ENCODE measurements around the gene ARCN1. TPM values are rescaled to one million over a fixed set of nuclear protein-coding genes. Genes with fewer than 3 reads are reported as not detected.

The ARCN1 gene
- total RNA-seq, 1 experiment from 2014 or later: 330 TPM

GRCh38 chr11:118634431-118635236 lies 62.4 kb downstream of the ARCN1 start:
- no peaks in the 10 kb centered on the region for H3K9me3 Mint-ChIP-seq (ENCODE audit: unreplicated experiment)
- H3K27me3 Mint-ChIP-seq (ENCODE audit: insufficient read depth, unreplicated experiment): no peaks in the 10 kb centered on the region
- Histone ChIP-seq H3K4me1 (0 out of 2 replicates have a peak, but pooled peaks cover 3% of the 10 kb centered on the region), H3K36me3 (ENCODE audit: control insufficient read depth, insufficient read depth, low read length) (no peaks in the 10 kb centered on the region), H3K9me3 (no peaks in the 10 kb centered on the region), H3K4me3 (ENCODE audit: low read depth, low read length) (peak overlapping the region; percentile 17), H3K27me3 (replicated peaks; ENCODE audit: control insufficient read depth, insufficient read depth, low read length) (no peaks in the 10 kb centered on the region)
- ChIA-PET CTCF (interaction anchor here (0.8 to 4.0 kb wide), 6 partner anchors 13 to 217 kb away, joined by 3 to 21 read pairs (median 9); no protein-coding TSS in a partner anchor), POLR2A (interaction anchor here (1.1 to 1.3 kb wide), 2 partner anchors 14 to 15 kb away, joined by 3 to 5 read pairs; no protein-coding TSS in a partner anchor)
- TF ChIP-seq, protein P1, sequence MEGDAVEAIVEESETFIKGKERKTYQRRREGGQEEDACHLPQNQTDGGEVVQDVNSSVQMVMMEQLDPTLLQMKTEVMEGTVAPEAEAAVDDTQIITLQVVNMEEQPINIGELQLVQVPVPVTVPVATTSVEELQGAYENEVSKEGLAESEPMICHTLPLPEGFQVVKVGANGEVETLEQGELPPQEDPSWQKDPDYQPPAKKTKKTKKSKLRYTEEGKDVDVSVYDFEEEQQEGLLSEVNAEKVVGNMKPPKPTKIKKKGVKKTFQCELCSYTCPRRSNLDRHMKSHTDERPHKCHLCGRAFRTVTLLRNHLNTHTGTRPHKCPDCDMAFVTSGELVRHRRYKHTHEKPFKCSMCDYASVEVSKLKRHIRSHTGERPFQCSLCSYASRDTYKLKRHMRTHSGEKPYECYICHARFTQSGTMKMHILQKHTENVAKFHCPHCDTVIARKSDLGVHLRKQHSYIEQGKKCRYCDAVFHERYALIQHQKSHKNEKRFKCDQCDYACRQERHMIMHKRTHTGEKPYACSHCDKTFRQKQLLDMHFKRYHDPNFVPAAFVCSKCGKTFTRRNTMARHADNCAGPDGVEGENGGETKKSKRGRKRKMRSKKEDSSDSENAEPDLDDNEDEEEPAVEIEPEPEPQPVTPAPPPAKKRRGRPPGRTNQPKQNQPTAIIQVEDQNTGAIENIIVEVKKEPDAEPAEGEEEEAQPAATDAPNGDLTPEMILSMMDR (IDR thresholded peaks at IDR 0.05; ENCODE audit: insufficient read depth in 1 of 2, low read depth in 1 of 2, low read length in 1 of 2, severe bottlenecking in 1 of 2, unreplicated experiment in 1 of 2): peak in 1 of 2 experiments; percentile 52
- H3K27ac Mint-ChIP-seq (ENCODE audit: unreplicated experiment): no peak overlapping the region
- peaks cover 7% of the 10 kb centered on the region for H3K36me3 Mint-ChIP-seq (ENCODE audit: insufficient read depth, unreplicated experiment)
- intact Hi-C loops (cut with micrococcal nuclease; ENCODE audit: unreplicated experiment): loop anchor here (1.0 kb wide), 1 partner anchor 13 kb away; no protein-coding TSS in a partner anchor
- peak overlapping the region; percentile 54 for H3K4me3 Mint-ChIP-seq (ENCODE audit: unreplicated experiment)
- DNase-seq: peak in 1 of 2 experiments; percentile 70
- no TSS peak for BruUV-seq (replicated peaks)
- H3K4me1 Mint-ChIP-seq (ENCODE audit: low read depth, unreplicated experiment): peaks cover 7% of the 10 kb centered on the region

DNA sequence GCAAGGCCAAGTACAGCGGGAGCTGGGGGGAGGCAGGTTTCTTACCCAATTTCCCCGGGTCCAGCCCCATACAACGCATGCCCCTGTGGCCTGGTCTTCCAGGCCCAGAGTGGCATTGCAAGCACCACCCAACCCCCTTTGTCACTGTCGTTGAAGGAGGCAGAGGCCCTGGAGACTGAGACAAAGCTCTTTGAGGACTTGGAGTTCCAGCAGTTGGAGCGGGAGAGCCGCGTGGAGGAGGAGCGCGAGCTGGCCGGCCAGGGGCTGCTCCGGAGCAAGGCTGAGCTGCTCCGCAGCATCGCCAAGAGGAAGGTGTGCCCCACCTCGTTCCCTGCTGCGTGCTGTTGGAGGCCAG lies 63.0 kb downstream of the ARCN1 start:
- intact Hi-C loops (cut with micrococcal nuclease; ENCODE audit: unreplicated experiment): loop anchor here (1.0 kb wide), 1 partner anchor 14 kb away; no protein-coding TSS in a partner anchor
- no peaks in the 10 kb centered on the region for H3K9me3 ChIP-seq
- 0 out of 2 replicates have a peak, but pooled peaks cover 3% of the 10 kb centered on the region for H3K4me1 ChIP-seq
- no peak overlapping the region for H3K27ac Mint-ChIP-seq (ENCODE audit: unreplicated experiment)
- H3K4me1 Mint-ChIP-seq (ENCODE audit: low read depth, unreplicated experiment): peaks cover 6% of the 10 kb centered on the region
- peaks cover 7% of the 10 kb centered on the region for H3K36me3 Mint-ChIP-seq (ENCODE audit: insufficient read depth, unreplicated experiment)
- BruUV-seq (replicated peaks): no TSS peak
- CTCF ChIA-PET: interaction anchor here (0.8 to 4.0 kb wide), 5 partner anchors 14 to 132 kb away, joined by 3 to 21 read pairs (median 10); no protein-coding TSS in a partner anchor
- no peaks in the 10 kb centered on the region for H3K27me3 Mint-ChIP-seq (ENCODE audit: insufficient read depth, unreplicated experiment)
- no peaks in the 10 kb centered on the region for H3K9me3 Mint-ChIP-seq (ENCODE audit: unreplicated experiment)
- no peaks in the 10 kb centered on the region for H3K27me3 ChIP-seq (replicated peaks; ENCODE audit: control insufficient read depth, insufficient read depth, low read length)
- H3K36me3 ChIP-seq (ENCODE audit: control insufficient read depth, insufficient read depth, low read length): no peaks in the 10 kb centered on the region
- DNase-seq: no peak
- H3K4me3 ChIP-seq (ENCODE audit: low read depth, low read length): no peak overlapping the region
- H3K4me3 Mint-ChIP-seq (ENCODE audit: unreplicated experiment): no peak overlapping the region
- TF ChIP-seq, protein P1 (IDR thresholded peaks at IDR 0.05; ENCODE audit: insufficient read depth in 1 of 2, low read depth in 1 of 2, low read length in 1 of 2, severe bottlenecking in 1 of 2, unreplicated experiment in 1 of 2): no peak
- POLR2A ChIA-PET: interaction anchor here (1.1 to 1.3 kb wide), 2 partner anchors 14 to 16 kb away, joined by 3 to 5 read pairs; no protein-coding TSS in a partner anchor

DNA sequence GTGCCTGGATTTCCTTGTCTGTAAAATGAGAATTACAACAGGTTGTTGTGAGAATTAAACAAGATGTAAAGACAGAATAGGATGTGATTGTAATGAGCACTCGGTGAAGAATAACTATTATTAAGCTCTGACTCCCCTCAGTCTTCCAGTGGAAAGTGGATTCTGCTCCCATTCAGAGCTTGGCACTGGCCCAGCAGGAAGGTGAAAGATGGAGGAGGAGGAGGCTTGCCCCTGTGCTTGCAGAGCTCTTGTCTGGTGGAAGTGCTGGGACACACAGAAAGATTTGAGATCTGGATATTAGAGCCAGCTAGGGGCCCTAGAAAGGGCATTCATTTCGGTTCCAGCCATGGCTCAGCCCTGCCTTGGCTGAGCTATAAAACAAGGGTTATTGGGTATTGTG lies 63.4 kb downstream of the ARCN1 start:
- CTCF ChIA-PET: interaction anchor here (1.0 to 4.0 kb wide), 5 partner anchors 14 to 27 kb away, joined by 3 to 21 read pairs (median 10); no protein-coding TSS in a partner anchor
- Mint-ChIP-seq H3K27ac (ENCODE audit: unreplicated experiment) (no peak overlapping the region), H3K4me1 (ENCODE audit: low read depth, unreplicated experiment) (peaks cover 6% of the 10 kb centered on the region), H3K36me3 (ENCODE audit: insufficient read depth, unreplicated experiment) (peaks cover 7% of the 10 kb centered on the region), H3K27me3 (ENCODE audit: insufficient read depth, unreplicated experiment) (no peaks in the 10 kb centered on the region), H3K4me3 (ENCODE audit: unreplicated experiment) (no peak overlapping the region), H3K9me3 (ENCODE audit: unreplicated experiment) (no peaks in the 10 kb centered on the region)
- no peak overlapping the region for H3K4me3 ChIP-seq (ENCODE audit: low read depth, low read length)
- POLR2A ChIA-PET: interaction anchor here (1.9 kb wide), 1 partner anchor 15 kb away, joined by 9 read pairs; no protein-coding TSS in a partner anchor
- TF ChIP-seq, protein P1 (IDR thresholded peaks at IDR 0.05; ENCODE audit: insufficient read depth in 1 of 2, low read depth in 1 of 2, low read length in 1 of 2, severe bottlenecking in 1 of 2, unreplicated experiment in 1 of 2): no peak
- no peaks in the 10 kb centered on the region for H3K27me3 ChIP-seq (replicated peaks; ENCODE audit: control insufficient read depth, insufficient read depth, low read length)
- H3K9me3 ChIP-seq: no peaks in the 10 kb centered on the region
- H3K4me1 ChIP-seq: 0 out of 2 replicates have a peak, but pooled peaks cover 3% of the 10 kb centered on the region
- no peak for DNase-seq
- H3K36me3 ChIP-seq (ENCODE audit: control insufficient read depth, insufficient read depth, low read length): no peaks in the 10 kb centered on the region
- no TSS peak for BruUV-seq (replicated peaks)
- intact Hi-C loops (cut with micrococcal nuclease; ENCODE audit: unreplicated experiment): loop anchor here (1.0 kb wide), 1 partner anchor 14 kb away; no protein-coding TSS in a partner anchor

Measured in Caco-2 (cell line).